Measurements from ENCODE around the gene MED12.

DNA sequence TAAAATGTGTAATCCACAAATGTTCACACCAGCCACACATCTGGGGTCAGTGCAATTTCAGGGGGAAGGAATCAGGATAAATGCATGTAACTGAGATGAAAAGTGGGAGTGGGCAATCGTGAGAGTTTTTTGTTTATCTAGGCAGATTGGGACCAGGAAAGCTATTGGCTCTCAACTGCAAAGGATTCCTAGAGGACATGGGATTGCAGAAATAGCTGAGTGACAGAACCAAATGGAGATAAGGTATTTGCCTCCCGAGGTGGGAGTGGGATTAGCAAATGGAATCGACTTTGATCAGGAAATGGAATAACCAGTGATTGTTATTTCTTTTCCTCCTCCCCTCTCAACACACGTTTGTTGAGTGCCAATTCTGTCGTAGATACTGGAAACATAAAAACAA is 65.7 kb downstream of the MED12 start:
- TF ChIP-seq CTCF (IDR thresholded peaks at IDR 0.05) = no peak
- TF ChIP-seq POLR2A (IDR thresholded peaks at IDR 0.05) = no peak
